A673 (cell line): ENCODE measurements around the gene TBC1D2. TPM values are rescaled to one million over a fixed set of nuclear protein-coding genes. Genes with fewer than 3 reads are reported as not detected.
A peak's percentile ranks its signal among the peaks of the same experiment; 100 is the strongest.

Experiments
- BruUV-seq: library from RNA; stranded (reverse); fragments of 400-500 nt; replicated peaks from 2 replicates; lab custom pipeline; 2021; lab: Mats Ljungman, UMichigan
- CTCF ChIA-PET: fragments of 300-600 bp; sonication (Branson Sonifier 250); formaldehyde crosslinking; loops from one replicate; lab custom pipeline; 2022; ENCODE audit warnings: antibody characterized with exemption; lab: Charles Lee
- POLR2A ChIA-PET: fragments of 300-600 bp; sonication (Branson Sonifier 250); formaldehyde crosslinking; loops from one replicate; lab custom pipeline; 2022; ENCODE audit warnings: antibody characterized with exemption; ENCODE audit not compliant: low non-redundant PET; lab: Charles Lee
- DNase-seq: peaks from one replicate; pipeline ENCODE4 v3.0.0-alpha.2; 2015; ENCODE audit warnings: low spot score
- H3K27ac ChIP-seq: fragments of 200-600 bp; sonication (generic); 2 replicates; pipeline ENCODE4 v1.5.1; 2016; ENCODE audit warnings: mixed run types, low read depth, mild to moderate bottlenecking, mixed read lengths, antibody characterized with exemption, low read length; ENCODE audit not compliant: poor library complexity, severe bottlenecking
- H3K27me3 ChIP-seq: fragments of 200-600 bp; sonication (generic); replicated peaks from 2 replicates; pipeline ENCODE4 v1.6.1; 2017; ENCODE audit warnings: mixed run types, low read depth, mild to moderate bottlenecking, mixed read lengths, antibody characterized with exemption, low read length; ENCODE audit not compliant: insufficient read depth, poor library complexity
- H3K36me3 ChIP-seq: fragments of 200-600 bp; sonication (generic); 2 replicates; pipeline ENCODE4 v1.6.1; 2016; ENCODE audit warnings: mixed run types, mild to moderate bottlenecking, mixed read lengths, antibody characterized with exemption, low read length; ENCODE audit not compliant: insufficient read depth, poor library complexity, severe bottlenecking
- H3K4me1 ChIP-seq: fragments of 200-600 bp; sonication (generic); 2 replicates; pipeline ENCODE4 v1.6.1; 2017; ENCODE audit warnings: mixed run types, mild to moderate bottlenecking, mixed read lengths, antibody characterized with exemption, low read length; ENCODE audit not compliant: insufficient read depth, poor library complexity, severe bottlenecking
- H3K4me3 ChIP-seq: fragments of 200-600 bp; sonication (generic); 2 replicates; pipeline ENCODE4 v1.5.1; 2016; ENCODE audit warnings: low read depth, mixed run types, mild to moderate bottlenecking, mixed read lengths, low read length; ENCODE audit not compliant: poor library complexity, severe bottlenecking
- H3K9me3 ChIP-seq: fragments of 200-600 bp; sonication (generic); 2 replicates; pipeline ENCODE4 v1.6.1; 2016; ENCODE audit warnings: mixed run types, low read depth, mild to moderate bottlenecking, mixed read lengths, antibody characterized with exemption, low read length; ENCODE audit not compliant: poor library complexity, severe bottlenecking
- EZH2 ChIP-seq: fragments of 200-600 bp; sonication (generic); IDR thresholded peaks from 2 replicates; pipeline ENCODE4 v1.6.1; 2017; ENCODE audit warnings: borderline replicate concordance, low read depth, mild to moderate bottlenecking, mixed read lengths, antibody characterized with exemption, low read length; ENCODE audit not compliant: poor library complexity, severe bottlenecking
- intact Hi-C: fragments of 100-400 bp; cut with micrococcal nuclease; formaldehyde crosslinking; loops from one replicate; pipeline ENCODE4 v1.10.0; 2022; ENCODE audit not compliant: unreplicated experiment
- total RNA-seq: library from RNA; stranded (reverse); gene quantifications from 2 replicates; pipeline ENCODE4 v1.2.3, GENCODE V29; 2021
- TF ChIP-seq, protein P1 (sequence below): fragments of 300-800, 200-600 bp; sonication (generic); conservative IDR thresholded peaks from 2 replicates; pipeline ENCODE4 v1.5.1; 2017; ENCODE audit warnings: low read depth, mild to moderate bottlenecking, antibody characterized with exemption, low read length, moderate library complexity, mixed read lengths

TBC1D2 gene
- total RNA-seq, 1 experiment from 2014 or later = 3.2 TPM

DNA sequence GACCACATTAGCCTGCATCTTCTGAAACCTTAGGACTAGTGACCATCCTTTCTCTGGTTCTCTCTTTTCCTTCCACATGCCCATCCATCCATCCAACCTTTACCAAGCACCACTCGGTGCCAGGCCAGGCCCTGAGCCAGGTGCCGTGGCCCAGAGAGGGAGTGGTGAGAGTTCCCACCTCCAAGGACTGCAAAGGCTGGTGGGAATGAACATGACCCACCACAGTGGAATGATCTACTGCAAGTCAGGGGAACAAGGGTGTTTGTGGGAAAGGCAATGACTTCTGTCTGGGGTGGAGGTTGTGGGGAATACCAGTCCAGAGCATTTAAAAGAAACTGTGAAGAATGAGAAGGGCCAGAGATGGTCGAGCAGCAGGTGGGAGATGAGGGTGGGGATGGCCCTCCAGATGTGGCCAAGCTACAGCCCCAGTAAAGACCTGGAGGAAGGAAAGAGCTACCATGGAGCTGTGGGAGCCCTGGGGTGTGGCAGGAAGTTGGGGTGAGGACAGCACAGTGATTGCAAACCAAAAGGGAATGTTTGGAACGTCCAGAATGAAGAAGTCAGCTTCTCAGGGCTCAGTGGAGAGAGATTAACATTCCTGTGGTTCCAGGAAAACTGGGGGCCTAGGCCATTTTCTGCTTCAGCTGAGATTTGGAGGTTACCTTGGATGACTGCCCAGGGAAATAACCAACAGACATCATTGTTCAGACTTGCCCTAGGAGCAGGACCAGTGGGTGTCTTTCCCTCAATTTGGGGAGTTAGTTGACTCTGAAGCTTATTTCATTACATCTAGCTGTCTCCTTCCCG lies 32.4 kb downstream of the TBC1D2 start:
- DNase-seq = peak; percentile 81
- intact Hi-C loops = no loop called here
- peaks cover 17% of the 10 kb centered on the region for H3K4me1 ChIP-seq
- no peaks in the 10 kb centered on the region for H3K36me3 ChIP-seq
- H3K9me3 ChIP-seq = no peaks in the 10 kb centered on the region
- no peaks in the 10 kb centered on the region for H3K27me3 ChIP-seq
- TF ChIP-seq EZH2 = no peak
- TF ChIP-seq, protein P1, sequence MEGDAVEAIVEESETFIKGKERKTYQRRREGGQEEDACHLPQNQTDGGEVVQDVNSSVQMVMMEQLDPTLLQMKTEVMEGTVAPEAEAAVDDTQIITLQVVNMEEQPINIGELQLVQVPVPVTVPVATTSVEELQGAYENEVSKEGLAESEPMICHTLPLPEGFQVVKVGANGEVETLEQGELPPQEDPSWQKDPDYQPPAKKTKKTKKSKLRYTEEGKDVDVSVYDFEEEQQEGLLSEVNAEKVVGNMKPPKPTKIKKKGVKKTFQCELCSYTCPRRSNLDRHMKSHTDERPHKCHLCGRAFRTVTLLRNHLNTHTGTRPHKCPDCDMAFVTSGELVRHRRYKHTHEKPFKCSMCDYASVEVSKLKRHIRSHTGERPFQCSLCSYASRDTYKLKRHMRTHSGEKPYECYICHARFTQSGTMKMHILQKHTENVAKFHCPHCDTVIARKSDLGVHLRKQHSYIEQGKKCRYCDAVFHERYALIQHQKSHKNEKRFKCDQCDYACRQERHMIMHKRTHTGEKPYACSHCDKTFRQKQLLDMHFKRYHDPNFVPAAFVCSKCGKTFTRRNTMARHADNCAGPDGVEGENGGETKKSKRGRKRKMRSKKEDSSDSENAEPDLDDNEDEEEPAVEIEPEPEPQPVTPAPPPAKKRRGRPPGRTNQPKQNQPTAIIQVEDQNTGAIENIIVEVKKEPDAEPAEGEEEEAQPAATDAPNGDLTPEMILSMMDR = no peak
- H3K4me3 ChIP-seq = no peak overlapping the region
- peak overlapping the region; percentile 63 for H3K27ac ChIP-seq
- no TSS peak for BruUV-seq
- POLR2A ChIA-PET = no interaction called here
- CTCF ChIA-PET = no interaction called here

DNA sequence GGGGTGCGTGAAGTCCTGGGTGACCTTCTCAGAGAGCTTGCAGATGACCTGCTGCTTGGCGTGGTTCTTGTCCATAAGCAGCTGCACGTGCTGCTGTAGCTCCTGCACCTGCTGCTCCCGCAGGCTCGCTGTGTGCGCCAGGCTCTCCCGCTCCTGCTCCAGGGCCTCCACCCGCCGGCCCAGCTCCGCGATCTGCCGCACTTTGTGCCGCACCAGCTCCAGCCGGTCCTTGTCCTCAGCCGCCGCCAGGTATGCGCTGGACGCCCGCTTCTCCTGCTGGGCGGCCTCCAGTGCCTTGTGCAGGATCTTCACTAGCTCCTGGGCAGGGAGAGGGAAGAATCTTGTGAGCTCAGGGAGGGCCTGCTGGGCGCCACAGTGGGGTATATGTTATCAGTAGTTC lies 34.5 kb downstream of the TBC1D2 start:
- no peak for DNase-seq
- TF ChIP-seq, protein P1 = no peak
- no peak for TF ChIP-seq EZH2
- H3K27ac ChIP-seq = no peak overlapping the region
- H3K4me3 ChIP-seq = no peak overlapping the region
- intact Hi-C loops = no loop called here
- no peaks in the 10 kb centered on the region for H3K36me3 ChIP-seq
- CTCF ChIA-PET = no interaction called here
- peaks cover 17% of the 10 kb centered on the region for H3K4me1 ChIP-seq
- POLR2A ChIA-PET = no interaction called here
- BruUV-seq = no TSS peak
- H3K27me3 ChIP-seq = no peaks in the 10 kb centered on the region
- no peaks in the 10 kb centered on the region for H3K9me3 ChIP-seq

DNA sequence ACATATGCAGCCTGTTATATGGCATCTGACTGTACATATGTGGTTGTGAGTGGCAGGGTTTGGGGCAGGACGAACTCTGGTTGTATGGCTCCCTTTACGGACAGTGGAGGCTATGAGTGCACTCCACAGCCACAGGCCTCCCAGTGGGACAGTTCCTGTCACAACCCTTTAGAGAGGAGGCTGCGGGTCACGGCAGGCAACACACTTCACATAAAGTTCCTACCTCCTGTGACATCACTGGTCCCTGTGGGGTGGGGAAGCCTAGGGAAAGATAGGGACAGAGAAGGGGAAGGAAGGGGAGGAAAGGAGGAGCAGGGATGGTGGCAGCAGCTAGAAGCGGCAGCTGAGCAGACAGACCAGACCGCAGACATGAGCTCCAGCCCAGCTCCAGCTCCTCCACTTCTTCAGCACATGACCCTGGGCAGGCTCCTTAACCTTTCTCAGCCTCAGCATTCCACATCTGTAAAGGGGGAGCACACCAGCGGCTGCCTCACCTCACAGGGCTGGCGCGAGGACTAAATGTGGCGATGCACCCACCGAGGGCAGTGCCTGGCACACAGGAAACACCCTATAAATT lies 35.6 kb downstream of the TBC1D2 start:
- POLR2A ChIA-PET = no interaction called here
- Histone ChIP-seq H3K9me3 (no peaks in the 10 kb centered on the region), H3K4me1 (peaks cover 17% of the 10 kb centered on the region), H3K27ac (no peak overlapping the region), H3K27me3 (no peaks in the 10 kb centered on the region), H3K4me3 (no peak overlapping the region), H3K36me3 (no peaks in the 10 kb centered on the region)
- no peak for TF ChIP-seq EZH2
- TF ChIP-seq, protein P1 = no peak
- BruUV-seq = no TSS peak
- CTCF ChIA-PET = no interaction called here
- intact Hi-C loops = no loop called here
- DNase-seq = no peak
